HG03095 (cell line): Measurements from ENCODE around the gene CCDC134.
A peak's percentile ranks its signal among the peaks of the same experiment; 100 is the strongest.
"Not testable (repeated sequence)": the region's sequence is repeated elsewhere in the genome, so short reads cannot be mapped to it uniquely, and the experiment has no call there.

Experiments
- ATAC-seq: cut with Tn5 transposase; IDR thresholded peaks from one replicate; pipeline ENCODE4 v1.9.1; 2021; ENCODE audit warnings: moderate library complexity; ENCODE audit not compliant: unreplicated experiment

CCDC134 gene

GRCh38 chr22:41842996-41843970 is 42.8 kb downstream of the CCDC134 start:
- ATAC-seq = no peak

- ATAC-seq = no peak
Observed at GRCh38 chr22:41844036-41844435, 43.6 kb downstream of the CCDC134 start.

- no peak for ATAC-seq
Observed at GRCh38 chr22:41844513-41844912, 44.0 kb downstream of the CCDC134 start.

GRCh38 chr22:41845380-41846267 is 45.1 kb downstream of the CCDC134 start:
- ATAC-seq = no peak

- no peak for ATAC-seq
Observed at GRCh38 chr22:41846268-41846987, 45.9 kb downstream of the CCDC134 start.

- ATAC-seq = no peak
Observed at GRCh38 chr22:41847300-41847699, 46.8 kb downstream of the CCDC134 start.

GRCh38 chr22:41848468-41848867 is 48.0 kb downstream of the CCDC134 start:
- ATAC-seq = no peak

- ATAC-seq = no peak
Observed at GRCh38 chr22:41856469-41856868, 56.0 kb downstream of the CCDC134 start.

GRCh38 chr22:41857155-41857859 is 56.8 kb downstream of the CCDC134 start:
- ATAC-seq = no peak

- ATAC-seq = no peak
Observed at GRCh38 chr22:41857860-41858199, 57.4 kb downstream of the CCDC134 start.

GRCh38 chr22:41862160-41862529 is 61.7 kb downstream of the CCDC134 start:
- ATAC-seq = peak; percentile 42

- peak; percentile 47 for ATAC-seq
Observed at GRCh38 chr22:41862530-41863266, 62.2 kb downstream of the CCDC134 start.

- ATAC-seq = no peak
Observed at GRCh38 chr22:41863472-41863871, 63.0 kb downstream of the CCDC134 start.

- ATAC-seq = no peak
Observed at GRCh38 chr22:41868556-41868955, 68.1 kb downstream of the CCDC134 start.

- ATAC-seq = not testable (repeated sequence)
Observed at GRCh38 chr22:41870081-41870480, 69.6 kb downstream of the CCDC134 start.

- no peak for ATAC-seq
Observed at GRCh38 chr22:41870786-41871185, 70.3 kb downstream of the CCDC134 start.

GRCh38 chr22:41873391-41873790 is 72.9 kb downstream of the CCDC134 start:
- no peak for ATAC-seq

GRCh38 chr22:41874090-41874489 is 73.6 kb downstream of the CCDC134 start:
- no peak for ATAC-seq

- ATAC-seq = no peak
Observed at GRCh38 chr22:41875531-41876270, 75.2 kb downstream of the CCDC134 start.
